HG03025 (cell line): ENCODE data around the gene SPOCK1.

ENCODE experiments used
- ATAC-seq: cut with Tn5 transposase; IDR thresholded peaks from one replicate; pipeline ENCODE4 v1.9.1; 2021; ENCODE audit warnings: mild to moderate bottlenecking, moderate library complexity; ENCODE audit not compliant: unreplicated experiment, low FRiP score

Gene SPOCK1

GRCh38 chr5:137450759-137451158 is 48.4 kb downstream of the SPOCK1 start:
- ATAC-seq, result no peak

DNA sequence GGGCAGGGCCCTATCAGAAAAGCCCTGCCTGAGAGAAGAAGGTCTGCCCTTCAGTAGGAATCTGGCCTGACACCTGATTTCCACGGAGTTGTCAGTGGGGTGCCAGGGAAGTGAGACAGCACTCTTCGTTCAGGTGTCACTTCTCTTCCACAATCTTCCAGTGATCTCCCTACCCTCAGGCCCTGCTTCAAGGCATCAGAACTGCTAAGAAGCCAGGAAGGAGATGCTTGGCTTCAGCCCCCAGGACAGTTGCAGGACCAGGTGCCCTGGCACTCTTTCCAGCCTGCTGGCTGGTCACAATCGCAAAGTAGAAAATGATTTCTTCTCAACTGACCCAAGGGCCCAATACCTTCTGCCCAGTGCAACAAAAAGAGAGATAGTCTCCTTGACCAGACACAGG is 50.3 kb downstream of the SPOCK1 start:
- no peak for ATAC-seq

DNA sequence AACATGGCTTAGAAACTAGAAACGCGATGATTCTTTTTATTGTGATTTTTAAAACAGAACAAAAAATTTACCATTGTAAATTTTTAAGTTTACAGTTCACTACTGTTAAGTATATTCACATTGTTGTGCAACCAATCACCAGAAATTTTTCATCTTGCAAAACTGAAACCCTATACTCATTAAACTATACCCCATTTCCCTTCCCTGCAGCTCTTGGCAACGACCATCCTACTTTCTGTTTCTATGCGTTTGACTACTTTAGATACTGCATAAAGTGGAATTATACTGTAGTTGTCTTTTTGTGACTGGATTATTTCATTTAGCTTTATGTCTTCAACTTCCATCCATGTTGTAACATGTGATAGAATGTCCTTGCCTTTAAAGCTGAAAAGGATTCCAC is 52.5 kb downstream of the SPOCK1 start:
- no peak for ATAC-seq

- ATAC-seq, result no peak
Observed at GRCh38 chr5:137446151-137446550, 53.0 kb downstream of the SPOCK1 start.

GRCh38 chr5:137442660-137443059 is 56.5 kb downstream of the SPOCK1 start:
- no peak for ATAC-seq

DNA sequence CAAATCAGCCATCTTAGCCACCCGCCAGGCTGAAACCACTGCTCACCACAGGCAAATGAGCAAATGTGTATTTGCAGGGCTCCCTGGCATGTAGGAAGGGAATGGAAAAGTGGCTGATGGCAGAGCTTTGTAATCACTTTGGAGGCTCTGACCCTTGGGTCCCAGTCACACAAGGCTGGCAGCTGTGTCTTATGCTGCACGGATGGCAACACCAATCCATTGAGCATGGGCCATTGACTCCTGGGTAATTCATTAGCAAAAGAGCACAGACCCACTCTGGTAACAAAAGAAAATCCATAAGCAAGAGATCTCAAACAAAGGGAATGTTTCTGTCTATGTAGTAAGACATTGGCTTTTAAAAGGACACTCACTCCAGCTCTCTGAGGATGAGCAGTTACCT is 57.6 kb downstream of the SPOCK1 start:
- no peak for ATAC-seq

DNA sequence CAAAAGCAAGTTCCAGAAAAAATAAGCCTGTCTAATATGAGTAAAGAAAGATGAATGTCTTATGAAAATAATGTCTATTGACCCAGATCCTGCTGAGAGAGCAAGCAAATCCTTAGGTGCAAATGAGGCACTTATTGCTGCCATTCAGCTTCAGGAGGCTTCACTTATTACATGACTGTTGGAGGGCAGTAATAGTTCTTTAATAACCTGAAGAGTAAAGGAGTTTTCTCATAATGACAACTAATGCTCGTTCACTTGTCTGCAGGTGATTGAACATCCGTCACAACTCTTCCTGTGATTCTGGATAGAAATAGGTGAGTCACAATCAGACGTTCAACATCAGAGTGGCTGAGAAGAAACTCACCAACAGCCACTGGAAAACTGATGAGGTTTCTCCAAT is 58.3 kb downstream of the SPOCK1 start:
- no peak for ATAC-seq

GRCh38 chr5:137439645-137440044 is 59.5 kb downstream of the SPOCK1 start:
- no peak for ATAC-seq

GRCh38 chr5:137438932-137439331 is 60.2 kb downstream of the SPOCK1 start:
- no peak for ATAC-seq

GRCh38 chr5:137437774-137438173 is 61.4 kb downstream of the SPOCK1 start:
- ATAC-seq, result no peak

GRCh38 chr5:137433539-137433938 is 65.6 kb downstream of the SPOCK1 start:
- ATAC-seq, result no peak

GRCh38 chr5:137432376-137432775 is 66.8 kb downstream of the SPOCK1 start:
- no peak for ATAC-seq

GRCh38 chr5:137431051-137431450 is 68.1 kb downstream of the SPOCK1 start:
- ATAC-seq, result no peak

GRCh38 chr5:137415231-137415681 is 83.9 kb downstream of the SPOCK1 start:
- no peak for ATAC-seq

GRCh38 chr5:137414112-137414755 is 84.9 kb downstream of the SPOCK1 start:
- no peak for ATAC-seq

DNA sequence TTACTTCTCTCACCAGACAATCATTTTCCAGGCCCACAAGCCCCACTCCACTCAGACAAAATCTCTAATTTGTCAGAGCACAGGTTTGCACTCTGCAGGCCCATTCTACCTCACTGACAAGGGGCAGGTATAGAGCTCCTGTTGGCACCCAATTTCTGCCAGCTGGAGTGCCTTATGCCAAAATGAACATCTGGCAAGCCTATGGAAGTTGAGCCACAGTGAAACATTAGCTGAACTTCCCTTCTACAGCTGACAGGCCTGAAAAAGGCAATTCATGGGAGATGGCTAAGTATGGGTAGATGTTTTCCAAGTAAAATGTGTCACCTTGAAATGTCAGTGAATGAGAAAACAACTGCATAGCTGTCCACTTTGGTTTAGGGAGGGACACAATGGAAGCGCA is 87.0 kb downstream of the SPOCK1 start:
- ATAC-seq, result no peak

DNA sequence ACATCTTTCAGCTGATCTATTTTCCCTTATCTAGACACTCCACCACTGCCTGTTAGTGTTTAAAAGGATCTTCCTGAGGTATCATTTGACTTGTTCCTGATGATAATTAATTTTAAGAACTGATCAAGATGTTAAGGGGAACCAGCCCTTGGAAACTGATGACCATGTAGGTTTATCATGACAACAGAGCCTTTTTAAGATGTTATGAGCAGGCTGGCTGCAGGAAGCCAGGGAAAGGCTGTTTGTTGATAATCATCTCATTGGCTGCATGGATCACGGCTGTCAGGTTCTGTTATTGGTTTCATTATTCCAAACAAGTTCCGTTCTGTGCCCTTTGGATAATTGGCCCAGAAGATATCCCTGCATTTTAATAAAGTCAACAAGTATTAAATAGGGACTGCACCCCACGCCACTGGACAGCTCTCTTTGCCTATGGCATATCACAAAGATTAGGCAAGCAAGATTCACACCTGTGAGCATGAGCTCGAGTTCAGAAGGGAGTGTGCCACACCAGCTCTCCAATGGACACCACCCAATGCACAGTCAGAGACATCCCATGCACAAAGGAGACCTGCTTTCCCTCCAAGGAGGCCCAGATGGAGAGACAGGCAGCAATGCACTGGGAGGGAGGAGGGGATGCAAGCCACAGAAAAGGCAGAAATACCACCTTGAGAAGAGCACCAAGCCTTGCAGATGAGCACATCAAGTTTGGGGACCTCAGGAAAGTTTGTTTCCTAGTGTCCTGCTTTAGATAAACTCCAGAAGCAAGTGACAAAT is 88.7 kb downstream of the SPOCK1 start:
- ATAC-seq, result no peak

DNA sequence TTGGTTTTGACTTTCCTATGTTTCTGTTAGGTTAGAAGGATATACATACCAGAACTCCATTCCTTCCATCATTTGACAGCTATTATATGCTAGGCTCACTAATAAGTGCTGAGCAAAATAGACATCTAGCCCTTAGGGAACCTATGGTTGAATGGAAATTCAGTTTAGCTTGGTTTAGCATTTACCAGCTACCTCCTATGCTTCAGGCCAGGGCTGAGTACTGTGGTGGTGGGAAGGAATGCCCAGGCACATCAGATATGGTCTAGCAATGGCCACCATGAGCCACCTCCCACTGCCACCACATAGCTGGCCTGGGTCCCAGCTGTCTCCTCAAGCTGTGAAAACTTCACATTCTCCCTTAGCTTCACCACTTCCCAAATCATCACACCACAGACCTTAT is 89.4 kb downstream of the SPOCK1 start:
- no peak for ATAC-seq

- no peak for ATAC-seq
Observed at GRCh38 chr5:137407090-137407489, 92.0 kb downstream of the SPOCK1 start.

DNA sequence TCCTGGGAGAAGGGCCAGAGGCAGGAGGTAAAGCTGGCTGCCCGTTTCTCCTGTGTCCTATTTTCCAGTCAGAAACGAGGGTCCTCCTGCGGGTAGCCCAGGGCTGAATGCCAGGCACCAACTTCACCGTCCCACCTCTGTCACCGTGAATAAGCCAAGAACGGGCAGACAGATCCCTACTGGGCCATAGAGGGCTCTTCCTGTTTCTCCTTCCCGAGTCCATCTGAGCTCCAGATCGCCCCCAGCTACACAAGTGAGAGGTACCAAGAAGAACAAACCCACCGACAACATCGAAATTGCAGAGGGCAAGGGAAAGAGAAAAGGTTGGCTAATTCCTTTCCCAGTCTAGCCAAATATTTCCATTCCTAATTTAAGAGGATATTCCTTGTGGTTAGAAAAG is 93.7 kb downstream of the SPOCK1 start:
- ATAC-seq, result no peak

DNA sequence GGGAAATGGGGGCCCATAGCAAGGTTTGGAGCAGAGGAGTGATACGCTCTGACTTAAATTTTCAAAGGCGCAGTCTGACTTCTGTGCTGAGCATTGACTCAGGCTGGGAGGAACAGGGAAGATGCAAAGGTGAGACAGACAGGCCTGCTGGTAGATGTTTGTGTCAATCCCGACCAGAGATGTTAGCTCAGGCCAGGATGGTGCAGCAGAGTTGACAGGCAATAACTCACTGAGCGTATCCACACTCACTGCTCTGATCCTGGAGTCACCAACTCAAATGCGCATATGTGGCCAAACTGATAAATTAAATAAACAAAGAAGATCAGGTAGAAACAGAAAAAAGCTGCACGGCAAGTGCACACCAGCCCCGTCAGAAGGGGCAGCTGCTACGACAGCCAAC is 95.3 kb downstream of the SPOCK1 start:
- ATAC-seq, result no peak
